GOT3 (cell line): ENCODE results near the gene ARSI.

Experiments
- DNase-seq: peaks from one replicate; lab custom pipeline; 2025; ENCODE audit warnings: mixed read lengths; lab: John Stamatoyannopoulos, UW

The ARSI gene

GRCh38 chr5:150293091-150293941 lies 9.4 kb downstream of the ARSI start:
- no peak for DNase-seq

GRCh38 chr5:150291388-150292385 lies 11.0 kb downstream of the ARSI start:
- DNase-seq, result no peak

- DNase-seq, result no peak
These were observed 12.9 kb downstream of the ARSI start, which contains the start of gene CAMK2A for GRCh38 chr5:150289551-150290390. TSS of gene CAMK2A (minus strand) at chr5:150289773. CDS start at chr5:150289625, 148 bp downstream.

- DNase-seq, result no peak
These were observed 13.9 kb downstream of the ARSI start for GRCh38 chr5:150288791-150289190.

- DNase-seq, result no peak
These were observed 14.3 kb downstream of the ARSI start for GRCh38 chr5:150288361-150288760.

GRCh38 chr5:150286820-150287219 lies 15.9 kb downstream of the ARSI start:
- DNase-seq, result no peak

- DNase-seq, result no peak
These were observed 17.6 kb downstream of the ARSI start for GRCh38 chr5:150285114-150285513.

GRCh38 chr5:150284311-150284710 lies 18.4 kb downstream of the ARSI start:
- DNase-seq, result no peak

GRCh38 chr5:150283904-150284303 lies 18.8 kb downstream of the ARSI start:
- DNase-seq, result no peak

GRCh38 chr5:150281987-150282386 lies 20.7 kb downstream of the ARSI start:
- no peak for DNase-seq

GRCh38 chr5:150279330-150280020 lies 23.2 kb downstream of the ARSI start:
- DNase-seq, result no peak

- DNase-seq, result no peak
These were observed 23.8 kb downstream of the ARSI start for GRCh38 chr5:150278916-150279315.

GRCh38 chr5:150278046-150278730 lies 24.5 kb downstream of the ARSI start:
- no peak for DNase-seq

- DNase-seq, result no peak
These were observed 25.7 kb downstream of the ARSI start for GRCh38 chr5:150277043-150277442.

GRCh38 chr5:150274811-150275210 lies 27.9 kb downstream of the ARSI start:
- no peak for DNase-seq

GRCh38 chr5:150272531-150272930 lies 30.2 kb downstream of the ARSI start:
- no peak for DNase-seq

- no peak for DNase-seq
These were observed 30.8 kb downstream of the ARSI start for GRCh38 chr5:150271923-150272322.

GRCh38 chr5:150271296-150271692 lies 31.4 kb downstream of the ARSI start:
- no peak for DNase-seq

- no peak for DNase-seq
These were observed 32.0 kb downstream of the ARSI start for GRCh38 chr5:150270541-150271295.

- DNase-seq, result no peak
These were observed 35.8 kb downstream of the ARSI start for GRCh38 chr5:150266871-150267291.
